T-helper 17 cell (primary cell): ENCODE results near the gene PPFIBP2. TPM values are rescaled to one million over a fixed set of nuclear protein-coding genes. Genes with fewer than 3 reads are reported as not detected.

Experiments used
- ATAC-seq: fragments of 150-1000 bp; cut with Tn5 transposase; 2 replicates; pipeline ENCODE4 v1.10.0; 2021; ENCODE audit warnings: mild to moderate bottlenecking, moderate library complexity
- DNase-seq, 3 donors: peaks; one replicate each; pipeline versions ENCODE4 v3.0.0 to v3.0.0-alpha.2; 2020 to 2021
- H3K9me3 ChIP-seq: one replicate; pipeline ENCODE4 v1.7.0; 2013; ENCODE audit warnings: low read length, mild to moderate bottlenecking; ENCODE audit not compliant: control insufficient read depth, poor library complexity, severe bottlenecking
- H3K27ac Mint-ChIP-seq: one replicate; pipeline ENCODE4 v1.8.0; 2022; ENCODE audit warnings: mild to moderate bottlenecking, moderate library complexity, mixed read lengths
- H3K27me3 Mint-ChIP-seq: one replicate; pipeline ENCODE4 v1.8.0; 2022; ENCODE audit warnings: mixed read lengths
- H3K36me3 Mint-ChIP-seq: one replicate; pipeline ENCODE4 v1.8.0; 2022; ENCODE audit warnings: low read depth, mixed read lengths
- H3K4me1 Mint-ChIP-seq: one replicate; pipeline ENCODE4 v1.8.0; 2022; ENCODE audit warnings: mild to moderate bottlenecking, mixed read lengths
- H3K4me3 Mint-ChIP-seq: one replicate; pipeline ENCODE4 v1.8.0; 2022; ENCODE audit warnings: mild to moderate bottlenecking, moderate library complexity, mixed read lengths
- total RNA-seq, 4 donors: library from RNA in 2 of 4; stranded (reverse) in 2 of 4; gene quantifications; one replicate each; pipeline ENCODE4 v1.2.3 and lab custom pipeline; 2022 to 2026

Gene PPFIBP2
- total RNA-seq (10 to 100 TPM; 26.2 to 40.6 TPM), total RNA-seq (lab: John Stamatoyannopoulos, UW) (7.4 to 24.6 reads per million in 2 donors)

DNA sequence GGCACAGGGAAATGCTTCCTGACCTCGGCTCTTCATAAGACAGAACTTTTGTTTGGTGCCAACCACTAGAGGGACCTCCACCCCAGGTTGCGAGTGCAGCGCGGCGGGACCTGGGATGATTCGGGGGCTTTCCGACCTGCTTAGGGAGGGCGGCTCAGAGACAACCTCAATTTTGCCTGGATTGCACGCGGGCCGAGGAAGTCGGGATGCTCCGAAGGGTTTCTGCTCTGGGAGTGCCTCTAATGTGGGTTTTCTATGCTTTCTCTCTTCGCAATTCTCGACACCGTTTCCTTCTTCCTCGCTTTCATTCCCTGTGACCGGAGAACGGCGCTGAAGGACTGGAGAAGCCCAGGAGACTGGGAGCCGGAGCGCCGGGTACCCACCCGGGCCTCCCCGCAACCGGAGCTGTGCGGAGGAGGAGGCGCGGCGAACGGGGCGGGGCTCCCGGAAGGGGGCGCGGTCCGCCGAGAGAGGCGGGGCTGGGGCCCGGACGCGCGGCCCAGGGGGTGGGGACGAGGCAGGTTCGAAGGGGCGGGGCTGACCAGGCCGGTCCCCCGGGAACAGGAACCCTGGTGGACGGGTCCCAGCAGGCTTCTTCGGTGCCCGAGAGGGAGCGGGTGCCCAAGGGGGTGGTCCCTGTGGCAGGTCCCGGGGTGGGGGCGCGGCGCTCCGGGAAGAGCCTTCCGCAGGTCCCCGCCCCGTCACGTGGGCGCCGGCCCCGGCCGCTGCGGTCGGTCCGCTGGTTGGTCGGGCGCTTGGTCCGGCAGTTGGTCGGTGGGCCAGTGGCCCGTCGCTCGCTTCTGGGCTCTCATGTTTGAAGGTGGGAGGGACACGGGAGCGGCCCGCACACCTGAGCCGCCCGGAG, at the start of gene PPFIBP2:
PPFIBP2 (plus strand) TSS at position 766 of the 865 bp plus-strand sequence. CDS start 35,477 bp downstream, outside the sequence.
- DNase-seq (peak; percentile 79 to 84 (median 82)), ATAC-seq (peak; percentile 91)
- H3K27me3 Mint-ChIP-seq, result no peaks in the 10 kb centered on the region
- H3K9me3 ChIP-seq, result no peaks in the 10 kb centered on the region
- peak within 1 kb of the TSS; percentile 91 for H3K27ac Mint-ChIP-seq
- peaks cover 4% of the 10 kb centered on the region for H3K36me3 Mint-ChIP-seq
- peak within 1 kb of the TSS; percentile 95 for H3K4me3 Mint-ChIP-seq
- peaks cover 31% of the 10 kb centered on the region for H3K4me1 Mint-ChIP-seq

- Mint-ChIP-seq H3K27me3 (no peaks in the 10 kb centered on the region), H3K27ac (no peak overlapping the region), H3K36me3 (no peaks in the 10 kb centered on the region), H3K4me3 (no peak overlapping the region), H3K4me1 (peaks cover 6% of the 10 kb centered on the region)
- ATAC-seq (no peak), DNase-seq (no peak)
- H3K9me3 ChIP-seq, result no peaks in the 10 kb centered on the region
Measured at GRCh38 chr11:7467652-7468051, 46.1 kb upstream of the PPFIBP2 start.

DNA sequence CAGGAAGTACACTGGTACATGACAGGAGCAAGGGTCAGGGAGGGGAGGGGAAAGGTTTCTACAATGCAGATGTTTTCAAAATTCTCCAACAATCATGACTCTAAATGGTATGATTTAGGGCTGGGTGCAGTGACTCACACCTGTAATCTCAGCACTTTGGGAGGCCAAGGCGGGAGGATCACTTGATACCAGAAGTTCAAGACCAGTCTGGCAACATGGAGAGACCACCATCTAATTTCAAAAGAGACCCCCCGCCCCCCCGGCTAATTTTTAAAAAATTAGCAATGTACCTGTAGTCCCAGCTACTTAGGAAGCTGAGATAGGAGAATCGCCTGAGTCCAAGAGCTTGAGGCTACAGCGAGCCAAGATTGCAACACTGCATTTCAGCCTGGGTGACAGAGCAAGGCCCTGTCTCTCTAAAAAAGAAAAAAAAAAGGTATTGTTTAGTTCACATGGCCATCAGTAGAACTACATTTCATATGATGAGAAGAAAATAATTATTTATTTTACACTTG, 44.4 kb upstream of the PPFIBP2 start:
- Mint-ChIP-seq H3K36me3 (no peaks in the 10 kb centered on the region), H3K4me3 (no peak overlapping the region), H3K4me1 (peaks cover 4% of the 10 kb centered on the region), H3K27ac (no peak overlapping the region), H3K27me3 (no peaks in the 10 kb centered on the region)
- DNase-seq (no peak), ATAC-seq (no peak)
- no peaks in the 10 kb centered on the region for H3K9me3 ChIP-seq

- DNase-seq, result no peak
- Mint-ChIP-seq H3K27me3 (peaks cover under 1% of the 10 kb centered on the region), H3K27ac (no peak overlapping the region), H3K36me3 (no peaks in the 10 kb centered on the region), H3K4me1 (peaks cover 9% of the 10 kb centered on the region), H3K4me3 (no peak overlapping the region)
- no peak for ATAC-seq
- no peaks in the 10 kb centered on the region for H3K9me3 ChIP-seq
Measured at GRCh38 chr11:7471071-7471470, 42.7 kb upstream of the PPFIBP2 start.

GRCh38 chr11:7473717-7474116, 40.1 kb upstream of the PPFIBP2 start:
- Mint-ChIP-seq H3K27ac (no peak overlapping the region), H3K4me3 (no peak overlapping the region), H3K4me1 (peaks cover 13% of the 10 kb centered on the region), H3K36me3 (no peaks in the 10 kb centered on the region), H3K27me3 (peaks cover 21% of the 10 kb centered on the region)
- H3K9me3 ChIP-seq, result no peaks in the 10 kb centered on the region
- ATAC-seq (peak; percentile 72), DNase-seq (no peak)

- no peak overlapping the region for H3K27ac Mint-ChIP-seq
- ATAC-seq, result no peak
- peaks cover 8% of the 10 kb centered on the region for H3K4me1 Mint-ChIP-seq
- no peaks in the 10 kb centered on the region for H3K9me3 ChIP-seq
- no peak for DNase-seq
- H3K36me3 Mint-ChIP-seq, result peaks cover 2% of the 10 kb centered on the region
- no peak overlapping the region for H3K4me3 Mint-ChIP-seq
- H3K27me3 Mint-ChIP-seq, result peaks cover 31% of the 10 kb centered on the region
Measured at GRCh38 chr11:7480113-7480512, 33.7 kb upstream of the PPFIBP2 start.

- no peak overlapping the region for H3K27ac Mint-ChIP-seq
- peaks cover 12% of the 10 kb centered on the region for H3K27me3 Mint-ChIP-seq
- H3K4me3 Mint-ChIP-seq, result no peak overlapping the region
- H3K9me3 ChIP-seq, result no peaks in the 10 kb centered on the region
- H3K4me1 Mint-ChIP-seq, result no peaks in the 10 kb centered on the region
- DNase-seq, result no peak
- no peak for ATAC-seq
- H3K36me3 Mint-ChIP-seq, result peaks cover 2% of the 10 kb centered on the region
Measured at GRCh38 chr11:7484131-7484530, 29.7 kb upstream of the PPFIBP2 start.

GRCh38 chr11:7484645-7485044, 29.2 kb upstream of the PPFIBP2 start:
- H3K36me3 Mint-ChIP-seq, result peaks cover 6% of the 10 kb centered on the region
- H3K4me1 Mint-ChIP-seq, result no peaks in the 10 kb centered on the region
- H3K4me3 Mint-ChIP-seq, result no peak overlapping the region
- no peak for ATAC-seq
- peaks cover 12% of the 10 kb centered on the region for H3K27me3 Mint-ChIP-seq
- DNase-seq, result no peak
- no peaks in the 10 kb centered on the region for H3K9me3 ChIP-seq
- H3K27ac Mint-ChIP-seq, result no peak overlapping the region

DNA sequence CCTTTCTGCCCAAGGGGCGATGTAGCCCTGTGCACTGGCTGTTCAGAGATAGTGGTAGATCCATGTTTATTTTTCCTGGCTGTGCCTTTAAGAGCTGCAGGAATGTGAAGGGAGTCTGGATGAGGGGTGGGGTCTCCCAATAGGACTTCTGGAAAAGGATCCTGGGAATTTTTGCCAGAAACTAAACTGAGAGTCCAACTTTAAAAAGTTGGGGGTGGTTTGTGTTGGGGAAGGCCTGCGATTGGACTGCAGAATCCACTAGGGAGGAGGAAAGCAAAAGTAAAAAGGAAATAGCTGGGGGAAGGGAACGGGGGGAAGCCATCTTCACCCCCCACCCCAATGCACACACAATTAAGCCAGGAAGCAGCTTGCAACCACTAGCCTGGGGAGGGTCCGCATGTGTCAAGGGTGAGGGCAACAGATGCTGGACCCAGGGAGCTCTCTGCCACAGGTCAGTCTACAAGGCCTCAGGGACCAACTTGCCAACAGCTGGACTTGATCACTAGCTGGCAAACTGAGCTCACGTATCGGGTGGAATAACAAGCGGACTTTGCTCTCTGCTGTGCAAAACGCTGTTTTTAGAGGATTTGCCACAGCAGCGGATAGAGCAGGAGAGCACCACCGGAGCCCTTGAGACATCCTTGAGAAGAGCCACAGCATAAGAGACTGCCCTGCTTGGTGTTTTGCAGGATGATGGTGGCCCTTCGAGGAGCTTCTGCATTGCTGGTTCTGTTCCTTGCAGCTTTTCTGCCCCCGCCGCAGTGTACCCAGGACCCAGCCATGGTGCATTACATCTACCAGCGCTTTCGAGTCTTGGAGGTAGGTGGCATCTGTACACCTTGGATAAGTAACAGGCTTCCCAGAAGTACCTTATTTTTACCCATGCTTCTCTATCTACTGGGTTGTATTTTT, 28.4 kb upstream of the PPFIBP2 start, which contains the start of gene OLFML1:
OLFML1 (plus strand) TSS at position 321 of the 912 bp plus-strand sequence; CDS start at position 691, 370 bp downstream.
- Mint-ChIP-seq H3K27me3 (peaks cover 13% of the 10 kb centered on the region), H3K4me3 (no peak within 1 kb of the TSS), H3K36me3 (peaks cover 6% of the 10 kb centered on the region), H3K27ac (no peak within 1 kb of the TSS), H3K4me1 (no peaks in the 10 kb centered on the region)
- no peaks in the 10 kb centered on the region for H3K9me3 ChIP-seq
- DNase-seq (no peak), ATAC-seq (no peak)

DNA sequence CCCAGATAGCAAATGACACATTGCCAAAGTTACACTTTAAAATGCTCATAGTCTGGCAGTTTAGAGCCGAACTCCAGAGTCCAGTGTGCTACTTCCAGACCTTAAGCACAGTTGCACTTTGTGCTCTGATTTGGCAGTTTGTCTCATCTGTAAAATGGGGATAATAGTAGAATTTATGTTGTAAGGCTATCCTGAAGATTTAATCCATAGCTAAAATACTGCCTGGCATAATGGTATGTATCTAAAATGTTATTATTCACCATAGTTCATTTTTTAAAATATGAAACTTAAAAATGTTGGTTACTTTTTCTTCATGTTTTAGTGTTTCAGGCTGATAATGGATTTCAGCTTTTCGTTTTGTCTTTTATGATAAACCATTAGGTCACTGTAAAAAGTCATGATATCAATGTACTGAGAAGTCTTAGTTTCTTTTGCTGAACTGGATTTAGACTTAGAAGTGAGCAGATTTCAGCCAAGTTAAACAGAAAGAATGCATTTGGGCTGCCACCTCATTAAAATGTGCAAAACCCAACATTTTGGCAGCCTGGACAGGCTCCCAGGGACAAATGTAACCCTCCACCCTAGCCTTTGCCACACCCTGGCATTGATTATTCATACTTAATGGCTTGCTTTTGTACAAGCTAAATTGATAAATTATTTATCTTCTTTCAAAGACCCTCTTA, 27.6 kb upstream of the PPFIBP2 start:
- Mint-ChIP-seq H3K27ac (no peak overlapping the region), H3K27me3 (peaks cover 17% of the 10 kb centered on the region), H3K36me3 (peaks cover 6% of the 10 kb centered on the region), H3K4me1 (peaks cover 3% of the 10 kb centered on the region), H3K4me3 (no peak overlapping the region)
- DNase-seq (no peak), ATAC-seq (no peak)
- no peaks in the 10 kb centered on the region for H3K9me3 ChIP-seq

DNA sequence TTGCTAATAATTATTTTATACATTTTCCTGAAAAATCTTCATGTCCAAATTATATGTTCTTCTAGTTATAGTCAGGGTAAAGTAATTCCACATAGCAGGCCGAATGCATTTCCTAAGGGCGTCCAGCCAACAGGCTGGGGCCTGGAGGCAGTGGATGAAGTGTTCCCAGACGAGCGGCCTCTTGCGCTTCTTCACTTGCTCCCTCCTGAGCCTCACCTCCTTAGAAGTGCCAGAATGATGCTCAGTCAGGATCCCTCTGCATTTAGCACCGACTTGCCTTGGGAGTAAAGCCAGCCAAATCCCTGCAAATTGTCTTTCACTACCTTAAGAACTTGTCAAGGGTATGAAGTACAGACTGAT, 27.0 kb upstream of the PPFIBP2 start:
- H3K9me3 ChIP-seq, result no peaks in the 10 kb centered on the region
- no peak overlapping the region for H3K4me3 Mint-ChIP-seq
- H3K4me1 Mint-ChIP-seq, result peaks cover 3% of the 10 kb centered on the region
- DNase-seq, result no peak
- H3K36me3 Mint-ChIP-seq, result peaks cover 6% of the 10 kb centered on the region
- H3K27ac Mint-ChIP-seq, result no peak overlapping the region
- peaks cover 17% of the 10 kb centered on the region for H3K27me3 Mint-ChIP-seq
- ATAC-seq, result no peak

DNA sequence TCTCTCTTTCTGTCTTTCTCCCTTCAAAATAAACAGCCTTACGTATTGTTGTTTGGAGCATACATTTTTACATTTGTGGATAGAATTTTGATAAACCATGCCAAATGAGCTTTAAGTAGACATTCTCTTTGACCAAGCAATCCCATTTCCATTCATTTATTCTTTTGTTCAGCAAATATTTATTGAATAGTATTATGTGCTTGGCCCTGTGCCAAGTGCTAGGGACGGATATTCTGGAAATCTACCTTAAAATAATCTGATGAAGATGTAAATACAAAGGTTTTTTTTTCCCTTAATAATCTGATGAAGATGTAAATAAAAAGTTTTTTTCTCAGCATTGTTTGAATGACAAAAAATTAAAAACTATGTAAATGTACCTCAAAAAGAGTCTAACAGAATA, 26.4 kb upstream of the PPFIBP2 start:
- no peak for DNase-seq
- H3K9me3 ChIP-seq, result no peaks in the 10 kb centered on the region
- Mint-ChIP-seq H3K4me3 (no peak overlapping the region), H3K27me3 (peaks cover 17% of the 10 kb centered on the region), H3K27ac (no peak overlapping the region), H3K4me1 (peaks cover 3% of the 10 kb centered on the region), H3K36me3 (peaks cover 6% of the 10 kb centered on the region)
- ATAC-seq, result no peak
